Measurements from ENCODE around the gene QRICH1. TPM values are rescaled to one million over a fixed set of nuclear protein-coding genes. Genes with fewer than 3 reads are reported as not detected.

QRICH1 gene
- total RNA-seq, 6 experiments from 2014 or later: 21.9 to 35.7 (median 31.7) TPM

GRCh38 chr3:49076646-49077045, 17.2 kb downstream of the QRICH1 start:
- Histone ChIP-seq H3K27me3 (no peaks in the 10 kb centered on the region), H3K36me3 (peaks cover 0 to 63% (median 30%) of the 10 kb centered on the region in 4 donors), H3K4me3 (no peak overlapping the region), H3K4me1 (no peaks in the 10 kb centered on the region), H3K27ac (no peak overlapping the region), H3K9me3 (no peaks in the 10 kb centered on the region)
- no peak for TF ChIP-seq POLR2A (IDR thresholded peaks at IDR 0.05)
- no peak for TF ChIP-seq CTCF (IDR thresholded peaks at IDR 0.05)
- DNase-seq: peak in 1 of 3 donors; percentile 6
- 100% methylated on average over 3 of the region's 4 CpGs for WGBS (ENCODE audit: insufficient coverage, low coverage, low lambda C conversion rate, missing lambda C conversion rate)
- intact Hi-C loops (cut with DNase I): no loop called here
- ATAC-seq: no peak

GRCh38 chr3:49076116-49076515, 17.8 kb downstream of the QRICH1 start:
- Histone ChIP-seq H3K36me3 (peaks cover 0 to 68% (median 34%) of the 10 kb centered on the region in 4 donors), H3K27ac (no peak overlapping the region), H3K27me3 (no peaks in the 10 kb centered on the region), H3K4me1 (no peaks in the 10 kb centered on the region), H3K9me3 (no peaks in the 10 kb centered on the region), H3K4me3 (no peak overlapping the region)
- DNase-seq: peak in 1 of 3 donors; percentile 44
- WGBS (ENCODE audit: insufficient coverage, low coverage, low lambda C conversion rate, missing lambda C conversion rate): 83% methylated on average over 5 of the region's 13 CpGs
- intact Hi-C loops (cut with DNase I): no loop called here
- no peak for ATAC-seq
- TF ChIP-seq POLR2A (IDR thresholded peaks at IDR 0.05) (no peak), CTCF (IDR thresholded peaks at IDR 0.05) (no peak)

- intact Hi-C loops (cut with DNase I): no loop called here
- ATAC-seq: no peak
- DNase-seq: no peak
- Histone ChIP-seq H3K9me3 (no peaks in the 10 kb centered on the region), H3K4me1 (no peaks in the 10 kb centered on the region), H3K4me3 (no peak overlapping the region), H3K27ac (no peak overlapping the region), H3K27me3 (no peaks in the 10 kb centered on the region), H3K36me3 (peaks cover 5 to 45% (median 20%) of the 10 kb centered on the region in 4 donors)
- 88% methylated on average over 5 of the region's 7 CpGs for WGBS (ENCODE audit: insufficient coverage, low coverage, low lambda C conversion rate, missing lambda C conversion rate)
- no peak for TF ChIP-seq POLR2A (IDR thresholded peaks at IDR 0.05)
- TF ChIP-seq CTCF (IDR thresholded peaks at IDR 0.05): no peak
Observed at GRCh38 chr3:49058011-49058410, 35.9 kb downstream of the QRICH1 start.

GRCh38 chr3:49057268-49057667, 36.6 kb downstream of the QRICH1 start:
- H3K27me3 ChIP-seq: no peaks in the 10 kb centered on the region
- H3K9me3 ChIP-seq: no peaks in the 10 kb centered on the region
- peaks cover 7 to 42% (median 20%) of the 10 kb centered on the region in 4 donors for H3K36me3 ChIP-seq
- TF ChIP-seq CTCF (IDR thresholded peaks at IDR 0.05) (no peak), POLR2A (IDR thresholded peaks at IDR 0.05) (no peak)
- H3K27ac ChIP-seq: no peak overlapping the region
- ATAC-seq: peak in 1 of 4 donors; percentile 36
- WGBS (ENCODE audit: insufficient coverage, low coverage, low lambda C conversion rate, missing lambda C conversion rate): 90% methylated on average over 2 of the region's 10 CpGs
- H3K4me1 ChIP-seq: no peaks in the 10 kb centered on the region
- no peak for DNase-seq
- H3K4me3 ChIP-seq: no peak overlapping the region
- intact Hi-C loops (cut with DNase I): no loop called here
